DND-41 (cell line): Measurements from ENCODE around the gene FOXP1.

ENCODE experiments used
- ATAC-seq: fragments of 200-7000 bp; cut with Tn5 transposase; 3 replicates; pipeline ENCODE4 v1.9.1; 2021; ENCODE audit warnings: low read depth; ENCODE audit not compliant: insufficient read depth
- DNase-seq: peaks from one replicate; pipeline ENCODE4 v3.0.0-alpha.2; 2020
- H2AFZ ChIP-seq: 2 replicates; pipeline ENCODE4 v1.6.0; 2012; ENCODE audit warnings: low read depth, low read length
- H3K27ac ChIP-seq: 2 replicates; pipeline ENCODE4 v1.5.1; 2012; ENCODE audit warnings: low read length, inconsistent platforms
- H3K27me3 ChIP-seq: fragments of 200-600 bp; sonication (generic); 2 replicates; pipeline ENCODE4 v1.6.0; 2012; ENCODE audit warnings: low read length, mild to moderate bottlenecking, inconsistent platforms; ENCODE audit not compliant: insufficient read depth, poor library complexity
- H3K36me3 ChIP-seq: 2 replicates; pipeline ENCODE4 v1.5.1; 2012; ENCODE audit warnings: low read length, inconsistent platforms; ENCODE audit not compliant: insufficient read depth
- H3K4me1 ChIP-seq: 2 replicates; pipeline ENCODE4 v1.5.1; 2012; ENCODE audit warnings: mild to moderate bottlenecking, low read length; ENCODE audit not compliant: insufficient read depth
- H3K4me2 ChIP-seq: 2 replicates; pipeline ENCODE4 v1.6.0; 2012; ENCODE audit warnings: mild to moderate bottlenecking, moderate library complexity, low read length, inconsistent platforms; ENCODE audit not compliant: insufficient read depth
- H3K4me3 ChIP-seq, 2 experiments: fragments of 200-600 bp in 1 of 2; shearing (Covaris generic) in 1 of 2; 2 replicates each; pipeline ENCODE4 v1.5.1; 2012 to 2016; ENCODE audit warnings: inconsistent platforms in 2 of 2, low read length in 2 of 2, mild to moderate bottlenecking in 2 of 2, low read depth in 1 of 2, moderate library complexity in 1 of 2
- H3K79me2 ChIP-seq: 2 replicates; pipeline ENCODE4 v1.6.0; 2012; ENCODE audit warnings: low read length, inconsistent platforms; ENCODE audit not compliant: insufficient read depth
- H3K9ac ChIP-seq: 2 replicates; pipeline ENCODE4 v1.6.0; 2012; ENCODE audit warnings: low read depth, mild to moderate bottlenecking, inconsistent platforms, low read length, moderate library complexity
- H3K9me3 ChIP-seq: 2 replicates; pipeline ENCODE4 v1.5.1; 2012; ENCODE audit warnings: low read length, moderate library complexity, mild to moderate bottlenecking, inconsistent platforms; ENCODE audit not compliant: insufficient read depth, severe bottlenecking
- H4K20me1 ChIP-seq: 2 replicates; pipeline ENCODE4 v1.6.0; 2012; ENCODE audit warnings: low read length; ENCODE audit not compliant: insufficient read depth
- EZH2 ChIP-seq: IDR thresholded peaks from 3 replicates; pipeline ENCODE4 v1.6.1; 2012; ENCODE audit warnings: borderline replicate concordance, low read depth, mild to moderate bottlenecking, moderate library complexity, low read length, inconsistent platforms; ENCODE audit not compliant: severe bottlenecking
- TF ChIP-seq, protein P1 (sequence below): IDR thresholded peaks from 2 replicates; pipeline ENCODE4 v1.5.1; 2012; ENCODE audit warnings: borderline replicate concordance, low read length, moderate library complexity, mild to moderate bottlenecking; ENCODE audit not compliant: poor library complexity, severe bottlenecking; ENCODE audit errors: extremely low read depth

Gene FOXP1

DNA sequence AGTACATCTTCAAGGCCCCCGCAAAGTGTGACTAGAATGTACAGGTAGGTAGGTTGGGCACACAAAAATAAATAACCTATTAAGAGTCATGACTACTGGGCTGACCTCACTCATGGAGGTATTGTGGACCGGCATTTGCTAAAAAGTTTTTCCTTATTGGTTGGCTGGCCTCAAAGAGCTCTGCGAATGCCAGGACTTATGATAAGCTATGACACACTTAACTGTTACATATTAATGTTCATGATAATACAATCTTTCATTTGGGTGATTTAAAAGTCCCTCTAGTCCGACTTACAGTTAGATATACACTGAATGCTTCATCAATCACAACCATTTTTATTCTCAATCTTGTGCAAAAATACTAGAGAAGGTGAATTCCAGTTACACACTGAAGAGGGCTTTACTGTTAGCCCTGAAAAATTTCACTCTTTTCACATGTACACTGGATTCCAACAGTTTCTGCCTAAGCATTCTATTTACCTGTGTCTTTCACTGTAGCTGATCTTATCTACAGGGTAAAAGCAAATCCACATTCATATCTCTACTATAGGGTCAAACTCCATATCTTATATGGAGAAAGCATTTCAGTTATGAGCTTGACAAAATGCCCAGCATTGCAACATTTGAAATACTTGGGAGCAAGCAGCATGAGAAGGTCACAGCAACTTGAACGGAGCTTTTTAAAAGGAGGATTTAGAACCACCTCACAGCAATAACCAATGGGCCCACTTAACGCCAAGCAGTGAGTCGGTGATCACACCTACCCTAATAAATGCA is 329.1 kb downstream of the FOXP1 start:
- Histone ChIP-seq H3K4me2 (no peak overlapping the region), H3K9me3 (no peaks in the 10 kb centered on the region), H3K4me3 (no peak overlapping the region), H3K9ac (no peak overlapping the region), H3K4me1 (no peaks in the 10 kb centered on the region), H3K27me3 (no peaks in the 10 kb centered on the region), H3K79me2 (no peaks in the 10 kb centered on the region), H2AFZ (no peak overlapping the region), H4K20me1 (peaks cover 2% of the 10 kb centered on the region; the same call in 1 of the 2 replicates), H3K27ac (no peak overlapping the region), H3K36me3 (no peaks in the 10 kb centered on the region)
- DNase-seq, result no peak
- no peak for ATAC-seq
- TF ChIP-seq EZH2, result no peak
- TF ChIP-seq, protein P1, sequence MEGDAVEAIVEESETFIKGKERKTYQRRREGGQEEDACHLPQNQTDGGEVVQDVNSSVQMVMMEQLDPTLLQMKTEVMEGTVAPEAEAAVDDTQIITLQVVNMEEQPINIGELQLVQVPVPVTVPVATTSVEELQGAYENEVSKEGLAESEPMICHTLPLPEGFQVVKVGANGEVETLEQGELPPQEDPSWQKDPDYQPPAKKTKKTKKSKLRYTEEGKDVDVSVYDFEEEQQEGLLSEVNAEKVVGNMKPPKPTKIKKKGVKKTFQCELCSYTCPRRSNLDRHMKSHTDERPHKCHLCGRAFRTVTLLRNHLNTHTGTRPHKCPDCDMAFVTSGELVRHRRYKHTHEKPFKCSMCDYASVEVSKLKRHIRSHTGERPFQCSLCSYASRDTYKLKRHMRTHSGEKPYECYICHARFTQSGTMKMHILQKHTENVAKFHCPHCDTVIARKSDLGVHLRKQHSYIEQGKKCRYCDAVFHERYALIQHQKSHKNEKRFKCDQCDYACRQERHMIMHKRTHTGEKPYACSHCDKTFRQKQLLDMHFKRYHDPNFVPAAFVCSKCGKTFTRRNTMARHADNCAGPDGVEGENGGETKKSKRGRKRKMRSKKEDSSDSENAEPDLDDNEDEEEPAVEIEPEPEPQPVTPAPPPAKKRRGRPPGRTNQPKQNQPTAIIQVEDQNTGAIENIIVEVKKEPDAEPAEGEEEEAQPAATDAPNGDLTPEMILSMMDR, result no peak

DNA sequence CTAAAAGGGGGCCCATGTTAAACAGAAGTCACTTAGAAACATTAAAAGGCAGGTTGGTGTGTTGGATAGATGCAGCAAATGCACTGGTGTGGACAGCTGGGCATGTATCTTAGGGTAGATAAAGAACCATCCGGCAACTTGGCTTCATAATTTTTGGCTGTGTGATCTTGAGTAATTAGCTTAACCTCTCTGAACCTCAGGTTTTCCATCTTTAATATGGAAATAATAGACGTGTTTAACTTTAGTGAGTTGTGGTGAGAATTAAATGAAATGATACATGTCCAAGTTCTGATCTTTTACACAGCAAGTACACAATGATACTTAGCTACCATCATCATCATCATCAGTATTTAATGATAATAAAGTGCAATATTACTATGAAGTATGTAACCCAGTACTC is 330.4 kb downstream of the FOXP1 start:
- Histone ChIP-seq H3K27ac (no peak overlapping the region), H3K9me3 (no peaks in the 10 kb centered on the region), H3K4me1 (no peaks in the 10 kb centered on the region), H2AFZ (no peak overlapping the region), H3K79me2 (no peaks in the 10 kb centered on the region), H3K4me3 (no peak overlapping the region), H3K36me3 (no peaks in the 10 kb centered on the region), H4K20me1 (peaks cover 2% of the 10 kb centered on the region; the same call in 1 of the 2 replicates), H3K9ac (no peak overlapping the region), H3K4me2 (no peak overlapping the region), H3K27me3 (no peaks in the 10 kb centered on the region)
- no peak for TF ChIP-seq EZH2
- TF ChIP-seq, protein P1, result no peak
- ATAC-seq (no peak), DNase-seq (no peak)

DNA sequence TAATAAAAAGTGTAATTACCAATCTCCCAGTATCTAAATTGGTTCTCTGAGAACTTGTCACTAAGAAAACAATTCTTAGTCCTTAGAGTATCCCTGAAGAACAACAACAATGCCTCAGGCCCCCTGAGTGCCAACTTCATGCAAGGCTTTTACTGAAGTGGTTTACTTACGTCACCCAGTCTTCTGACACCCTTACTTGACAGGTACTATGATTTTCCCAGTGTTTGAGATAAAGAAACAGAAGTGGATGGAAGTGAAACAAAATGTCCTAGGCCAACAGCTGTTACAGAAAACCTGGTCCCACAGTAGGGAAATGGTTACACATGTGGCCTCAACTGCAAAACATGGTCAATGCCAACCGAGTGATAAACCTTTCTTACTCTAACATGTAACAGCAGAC is 331.1 kb downstream of the FOXP1 start:
- no peak for DNase-seq
- no peak for ATAC-seq
- Histone ChIP-seq H2AFZ (no peak overlapping the region), H3K4me1 (no peaks in the 10 kb centered on the region), H3K4me2 (no peak overlapping the region), H3K36me3 (no peaks in the 10 kb centered on the region), H3K9ac (no peak overlapping the region), H4K20me1 (peaks cover 6% of the 10 kb centered on the region; the same call in 1 of the 2 replicates), H3K9me3 (no peaks in the 10 kb centered on the region), H3K79me2 (no peaks in the 10 kb centered on the region), H3K4me3 (no peak overlapping the region), H3K27ac (no peak overlapping the region), H3K27me3 (no peaks in the 10 kb centered on the region)
- no peak for TF ChIP-seq EZH2
- TF ChIP-seq, protein P1, result no peak
